NT2/D1 (cell line): Measurements from ENCODE around the gene NOL6.

Experiments
- DNase-seq: peaks from one replicate; pipeline ENCODE4 v3.0.0-alpha.2; 2011; ENCODE audit warnings: low read depth, low spot score
- H3K27me3 ChIP-seq: 2 replicates; pipeline ENCODE4 v1.6.0; 2011; ENCODE audit warnings: mild to moderate bottlenecking; ENCODE audit not compliant: insufficient read length, insufficient read depth
- H3K36me3 ChIP-seq: 2 replicates; pipeline ENCODE4 v1.6.1; 2011; ENCODE audit warnings: mild to moderate bottlenecking, low read length, mixed read lengths; ENCODE audit not compliant: insufficient read depth, insufficient read length
- H3K4me1 ChIP-seq: 2 replicates; pipeline ENCODE4 v1.5.1; 2011; ENCODE audit not compliant: insufficient read depth, insufficient read length
- H3K4me3 ChIP-seq: 2 replicates; pipeline ENCODE4 v1.5.1; 2011; ENCODE audit warnings: low read depth; ENCODE audit not compliant: insufficient read length
- H3K9ac ChIP-seq: 2 replicates; pipeline ENCODE4 v1.6.0; 2011; ENCODE audit warnings: low read depth; ENCODE audit not compliant: insufficient read length
- H3K9me3 ChIP-seq: 2 replicates; pipeline ENCODE4 v1.5.1; 2011; ENCODE audit warnings: mild to moderate bottlenecking, low read length; ENCODE audit not compliant: insufficient read depth
- SUZ12 ChIP-seq: IDR thresholded peaks from 2 replicates; pipeline ENCODE4 v1.6.1; 2011; ENCODE audit not compliant: insufficient read length, insufficient read depth; ENCODE audit errors: extremely low read depth
- YY1 ChIP-seq: IDR thresholded peaks from 2 replicates; pipeline ENCODE4 v1.6.1; 2011; ENCODE audit not compliant: insufficient read length, insufficient read depth
- ZNF274 ChIP-seq: IDR thresholded peaks from 2 replicates; pipeline ENCODE4 v1.6.1; 2011; ENCODE audit warnings: mild to moderate bottlenecking, low read depth, low read length

Gene NOL6

GRCh38 chr9:33440609-33441008 is 33.1 kb downstream of the NOL6 start:
- H3K4me3 ChIP-seq: no peak overlapping the region
- TF ChIP-seq SUZ12 (no peak), YY1 (no peak)
- H3K9me3 ChIP-seq: no peaks in the 10 kb centered on the region
- no peak for DNase-seq
- no peaks in the 10 kb centered on the region for H3K27me3 ChIP-seq
- H3K9ac ChIP-seq: no peak overlapping the region
- no peaks in the 10 kb centered on the region for H3K36me3 ChIP-seq
- H3K4me1 ChIP-seq: peaks cover 28% of the 10 kb centered on the region

- Histone ChIP-seq H3K4me1 (peaks cover 26% of the 10 kb centered on the region), H3K36me3 (no peaks in the 10 kb centered on the region), H3K27me3 (no peaks in the 10 kb centered on the region), H3K9me3 (no peaks in the 10 kb centered on the region), H3K4me3 (no peak overlapping the region), H3K9ac (no peak overlapping the region)
- TF ChIP-seq YY1: no peak
- TF ChIP-seq ZNF274: no peak
- no peak for TF ChIP-seq SUZ12
- no peak for DNase-seq
Measured at GRCh38 chr9:33440204-33440603, 33.5 kb downstream of the NOL6 start.

- Histone ChIP-seq H3K27me3 (no peaks in the 10 kb centered on the region), H3K4me1 (peaks cover 30% of the 10 kb centered on the region), H3K9me3 (no peaks in the 10 kb centered on the region), H3K4me3 (no peak overlapping the region), H3K36me3 (no peaks in the 10 kb centered on the region), H3K9ac (no peak overlapping the region)
- no peak for DNase-seq
- TF ChIP-seq SUZ12 (no peak), ZNF274 (no peak), YY1 (no peak)
Measured at GRCh38 chr9:33439731-33440130, 34.0 kb downstream of the NOL6 start.

GRCh38 chr9:33438926-33439680 is 34.6 kb downstream of the NOL6 start:
- Histone ChIP-seq H3K36me3 (no peaks in the 10 kb centered on the region), H3K9ac (peak overlapping the region; percentile 50), H3K9me3 (no peaks in the 10 kb centered on the region), H3K4me3 (no peak overlapping the region), H3K27me3 (no peaks in the 10 kb centered on the region), H3K4me1 (peaks cover 36% of the 10 kb centered on the region)
- TF ChIP-seq YY1: no peak
- no peak for TF ChIP-seq ZNF274
- no peak for TF ChIP-seq SUZ12
- DNase-seq: no peak

GRCh38 chr9:33437898-33438297 is 35.8 kb downstream of the NOL6 start:
- no peaks in the 10 kb centered on the region for H3K36me3 ChIP-seq
- no peak overlapping the region for H3K4me3 ChIP-seq
- H3K27me3 ChIP-seq: no peaks in the 10 kb centered on the region
- peaks cover 30% of the 10 kb centered on the region for H3K4me1 ChIP-seq
- no peaks in the 10 kb centered on the region for H3K9me3 ChIP-seq
- no peak for DNase-seq
- no peak overlapping the region for H3K9ac ChIP-seq
- TF ChIP-seq SUZ12: no peak
- no peak for TF ChIP-seq YY1
- TF ChIP-seq ZNF274: no peak

- H3K9ac ChIP-seq: no peak overlapping the region
- no peaks in the 10 kb centered on the region for H3K27me3 ChIP-seq
- no peak overlapping the region for H3K4me3 ChIP-seq
- no peak for DNase-seq
- no peak for TF ChIP-seq YY1
- H3K9me3 ChIP-seq: no peaks in the 10 kb centered on the region
- H3K4me1 ChIP-seq: peaks cover 30% of the 10 kb centered on the region
- no peaks in the 10 kb centered on the region for H3K36me3 ChIP-seq
Measured at GRCh38 chr9:33437205-33437604, 36.5 kb downstream of the NOL6 start.

- TF ChIP-seq ZNF274 (no peak), SUZ12 (no peak), YY1 (no peak)
- no peak for DNase-seq
- H3K9ac ChIP-seq: peak overlapping the region; percentile 14
- H3K4me1 ChIP-seq: peaks cover 30% of the 10 kb centered on the region
- H3K4me3 ChIP-seq: no peak overlapping the region
- no peaks in the 10 kb centered on the region for H3K9me3 ChIP-seq
- no peaks in the 10 kb centered on the region for H3K36me3 ChIP-seq
- H3K27me3 ChIP-seq: no peaks in the 10 kb centered on the region
Measured at GRCh38 chr9:33436445-33436844, 37.3 kb downstream of the NOL6 start.

- Histone ChIP-seq H3K4me3 (no peak overlapping the region), H3K9me3 (no peaks in the 10 kb centered on the region), H3K36me3 (no peaks in the 10 kb centered on the region), H3K27me3 (no peaks in the 10 kb centered on the region), H3K4me1 (peaks cover 30% of the 10 kb centered on the region), H3K9ac (no peak overlapping the region)
- no peak for TF ChIP-seq YY1
- no peak for TF ChIP-seq SUZ12
- TF ChIP-seq ZNF274: no peak
- DNase-seq: no peak
Measured at GRCh38 chr9:33435821-33436277, 37.9 kb downstream of the NOL6 start.
